Mesothelial cell of epicardium (in vitro differentiated cells): ENCODE data around the gene CDH20. TPM values are rescaled to one million over a fixed set of nuclear protein-coding genes. Genes with fewer than 3 reads are reported as not detected.
A peak's percentile ranks its signal among the peaks of the same experiment; 100 is the strongest.

ENCODE experiments used
- DNase-seq, 2 experiments: peaks; one replicate each; pipeline ENCODE4 v3.0.0; 2021; ENCODE audit warnings: low spot score in 2 of 2; ENCODE audit not compliant: unreplicated experiment in 2 of 2
- H3K27ac Mint-ChIP-seq: 2 replicates; pipeline ENCODE4 v1.8.0; 2021; ENCODE audit warnings: mixed read lengths
- H3K27me3 Mint-ChIP-seq: 2 replicates; pipeline ENCODE4 v1.8.0; 2021; ENCODE audit warnings: low read depth, mixed read lengths
- H3K36me3 Mint-ChIP-seq: 2 replicates; pipeline ENCODE4 v1.8.0; 2021; ENCODE audit warnings: mixed read lengths
- H3K4me1 Mint-ChIP-seq: 2 replicates; pipeline ENCODE4 v1.8.0; 2021; ENCODE audit warnings: mixed read lengths
- H3K4me3 Mint-ChIP-seq: 2 replicates; pipeline ENCODE4 v1.8.0; 2021; ENCODE audit warnings: mild to moderate bottlenecking, moderate library complexity, mixed read lengths
- H3K9me3 Mint-ChIP-seq: 2 replicates; pipeline ENCODE4 v1.8.0; 2021; ENCODE audit warnings: mixed read lengths
- CTCF ChIP-seq: fragments of 200-600 bp; sonication (generic); IDR thresholded peaks from one replicate; pipeline ENCODE4 v1.5.0; 2021; ENCODE audit warnings: antibody characterized with exemption; ENCODE audit not compliant: unreplicated experiment
- total RNA-seq: library from RNA; stranded (reverse); gene quantifications from 3 replicates; pipeline ENCODE4 v1.2.1, GENCODE V29; 2021

The CDH20 gene
- total RNA-seq, 1 donor from 2014 or later = 0.89 TPM

- Mint-ChIP-seq H3K4me3 (peak overlapping the region; percentile 76), H3K27ac (no peak overlapping the region), H3K9me3 (no peaks in the 10 kb centered on the region), H3K4me1 (peaks cover 28% of the 10 kb centered on the region), H3K36me3 (no peaks in the 10 kb centered on the region), H3K27me3 (peaks cover 61% of the 10 kb centered on the region)
- TF ChIP-seq CTCF = no peak
- no peak for DNase-seq
Measured at GRCh38 chr18:61334951-61335683, 1.9 kb downstream of the CDH20 start.

- Mint-ChIP-seq H3K4me1 (peaks cover 28% of the 10 kb centered on the region), H3K27me3 (peaks cover 61% of the 10 kb centered on the region), H3K27ac (peak overlapping the region; percentile 6), H3K9me3 (no peaks in the 10 kb centered on the region), H3K36me3 (no peaks in the 10 kb centered on the region), H3K4me3 (peak overlapping the region; percentile 76)
- no peak for TF ChIP-seq CTCF
- DNase-seq = no peak
Measured at GRCh38 chr18:61335684-61336555, 2.7 kb downstream of the CDH20 start.

GRCh38 chr18:61336766-61337165 lies 3.5 kb downstream of the CDH20 start:
- DNase-seq = no peak
- no peak for TF ChIP-seq CTCF
- Mint-ChIP-seq H3K9me3 (no peaks in the 10 kb centered on the region), H3K27ac (no peak overlapping the region), H3K36me3 (no peaks in the 10 kb centered on the region), H3K27me3 (peaks cover 55% of the 10 kb centered on the region), H3K4me1 (peaks cover 28% of the 10 kb centered on the region), H3K4me3 (no peak overlapping the region)

- Mint-ChIP-seq H3K27ac (no peak overlapping the region), H3K4me1 (peaks cover 28% of the 10 kb centered on the region), H3K4me3 (no peak overlapping the region), H3K36me3 (no peaks in the 10 kb centered on the region), H3K9me3 (no peaks in the 10 kb centered on the region), H3K27me3 (peaks cover 49% of the 10 kb centered on the region)
- DNase-seq = no peak
- no peak for TF ChIP-seq CTCF
Measured at GRCh38 chr18:61337527-61337926, 4.3 kb downstream of the CDH20 start.

- Mint-ChIP-seq H3K4me3 (no peak overlapping the region), H3K4me1 (peaks cover 14% of the 10 kb centered on the region), H3K27ac (no peak overlapping the region), H3K27me3 (peaks cover 26% of the 10 kb centered on the region), H3K9me3 (no peaks in the 10 kb centered on the region), H3K36me3 (no peaks in the 10 kb centered on the region)
- no peak for TF ChIP-seq CTCF
- DNase-seq = no peak
Measured at GRCh38 chr18:61340148-61340547, 6.9 kb downstream of the CDH20 start.
